OCI-LY7 (cell line): ENCODE results near the gene MDGA2. TPM values are rescaled to one million over a fixed set of nuclear protein-coding genes. Genes with fewer than 3 reads are reported as not detected.

Experiments used
- BruUV-seq: library from RNA; stranded (reverse); fragments of 400-500 nt; replicated peaks from 2 replicates; lab custom pipeline; 2021; lab: Mats Ljungman, UMichigan
- CTCF ChIA-PET: fragments of 300-600 bp; sonication (Branson Sonifier 250); formaldehyde crosslinking; loops from one replicate; lab custom pipeline; 2022; ENCODE audit warnings: antibody characterized with exemption; ENCODE audit not compliant: unreplicated experiment; lab: Charles Lee
- POLR2A ChIA-PET: fragments of 300-600 bp; sonication (Branson Sonifier 250); formaldehyde crosslinking; loops from one replicate; lab custom pipeline; 2022; ENCODE audit warnings: antibody characterized with exemption; lab: Charles Lee
- DNase-seq: peaks from one replicate; pipeline ENCODE4 v3.0.0-alpha.2; 2015; ENCODE audit warnings: low spot score
- H2AFZ ChIP-seq: fragments of 200-600 bp; sonication (generic), shearing (Covaris generic); 2 replicates; pipeline ENCODE4 v1.6.1; 2014; ENCODE audit warnings: mild to moderate bottlenecking, antibody characterized with exemption, low read length, moderate library complexity
- H3K27ac ChIP-seq: fragments of 200-600 bp; sonication (generic); 2 replicates; pipeline ENCODE4 v1.5.1; 2014; ENCODE audit warnings: mixed run types, low read depth, mild to moderate bottlenecking, moderate library complexity, low read length, inconsistent platforms; ENCODE audit not compliant: poor library complexity, severe bottlenecking
- H3K36me3 ChIP-seq: fragments of 200-600 bp; sonication (generic); 2 replicates; pipeline ENCODE4 v1.6.1; 2014; ENCODE audit warnings: mild to moderate bottlenecking, antibody characterized with exemption, low read length, moderate library complexity, mixed read lengths; ENCODE audit not compliant: insufficient read depth
- H3K4me1 ChIP-seq: fragments of 200-600 bp; sonication (generic); 2 replicates; pipeline ENCODE4 v1.5.1; 2014; ENCODE audit warnings: mild to moderate bottlenecking, low read length; ENCODE audit not compliant: insufficient read depth, poor library complexity, severe bottlenecking
- H3K4me2 ChIP-seq: fragments of 200-600 bp; sonication (generic); 2 replicates; pipeline ENCODE4 v1.6.1; 2014; ENCODE audit warnings: mild to moderate bottlenecking, low read length
- H3K4me3 ChIP-seq: fragments of 200-600 bp; sonication (generic); 2 replicates; pipeline ENCODE4 v1.5.1; 2014; ENCODE audit warnings: mild to moderate bottlenecking, low read depth, low read length; ENCODE audit not compliant: poor library complexity, severe bottlenecking
- H3K79me2 ChIP-seq: fragments of 200-600 bp; sonication (generic); 2 replicates; pipeline ENCODE4 v1.6.1; 2016; ENCODE audit warnings: low read depth, mild to moderate bottlenecking, low read length, moderate library complexity, mixed read lengths; ENCODE audit not compliant: insufficient read depth
- H3K9me2 ChIP-seq: fragments of 200-600 bp; sonication (generic); 2 replicates; pipeline ENCODE4 v1.6.1; 2016; ENCODE audit warnings: mild to moderate bottlenecking, low read length, mixed read lengths; ENCODE audit not compliant: insufficient read depth
- H3K9me3 ChIP-seq: fragments of 200-600 bp; sonication (generic); 2 replicates; pipeline ENCODE4 v1.6.1; 2014; ENCODE audit warnings: mild to moderate bottlenecking, mixed run types, low read length, mixed read lengths
- H4K20me1 ChIP-seq: fragments of 200-600 bp; sonication (generic); 2 replicates; pipeline ENCODE4 v1.6.1; 2014; ENCODE audit warnings: mild to moderate bottlenecking, antibody characterized with exemption, low read length, moderate library complexity, mixed read lengths; ENCODE audit not compliant: insufficient read depth
- EZH2phosphoT487 ChIP-seq: fragments of 200-600 bp; sonication (generic); IDR thresholded peaks from 2 replicates; pipeline ENCODE4 v1.6.1; 2018; ENCODE audit warnings: low read depth, borderline replicate concordance, mild to moderate bottlenecking, mixed run types, antibody characterized with exemption, low read length, moderate library complexity, mixed read lengths
- intact Hi-C: fragments of 100-400 bp; cut with micrococcal nuclease; formaldehyde crosslinking; loops from one replicate; pipeline ENCODE4 v1.10.0; 2022; ENCODE audit not compliant: unreplicated experiment
- total RNA-seq, 2 experiments: library from RNA; depleted of rRNA in 1 of 2; stranded (reverse); fragments of >200 nt in 1 of 2; shearing (Covaris generic) in 1 of 2; gene quantifications; 2 replicates each; pipeline ENCODE4 v1.2.3, GENCODE V29; 2014 to 2022
- TF ChIP-seq, protein P1 (sequence below): fragments of 200-600 bp; sonication (generic); conservative IDR thresholded peaks from 2 replicates; pipeline ENCODE4 v1.5.1; 2014; ENCODE audit warnings: mild to moderate bottlenecking, antibody characterized with exemption, low read length, moderate library complexity, mixed read lengths

The MDGA2 gene
- total RNA-seq, 2 experiments from 2014 or later, result not detected

DNA sequence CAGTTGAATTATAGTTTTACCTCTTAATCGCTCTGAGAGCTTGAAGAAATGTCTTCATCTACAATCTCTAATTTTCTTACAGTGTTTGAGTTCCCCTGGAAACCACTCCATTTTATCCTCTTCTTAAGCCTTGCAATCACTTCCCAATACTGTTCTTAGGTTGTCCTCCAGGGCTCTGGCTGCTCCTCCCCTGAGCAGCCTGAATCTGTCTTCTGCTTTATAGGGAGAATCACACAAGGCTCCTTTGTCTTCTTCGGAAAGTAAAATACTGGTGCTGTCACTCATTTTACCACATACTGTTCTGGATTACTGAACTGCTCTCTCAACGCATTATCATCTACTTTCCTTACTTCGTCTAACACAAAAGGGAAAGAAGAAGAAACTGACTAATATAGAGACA, 133.7 kb downstream of the MDGA2 start:
- Histone ChIP-seq H3K79me2 (no peaks in the 10 kb centered on the region), H3K36me3 (no peaks in the 10 kb centered on the region), H3K4me1 (no peaks in the 10 kb centered on the region), H4K20me1 (no peaks in the 10 kb centered on the region), H3K4me2 (no peak overlapping the region), H3K9me2 (no peaks in the 10 kb centered on the region), H3K4me3 (no peak overlapping the region), H3K27ac (no peak overlapping the region), H2AFZ (no peak overlapping the region), H3K9me3 (no peaks in the 10 kb centered on the region)
- POLR2A ChIA-PET, result no interaction called here
- intact Hi-C loops, result no loop called here
- TF ChIP-seq, protein P1, sequence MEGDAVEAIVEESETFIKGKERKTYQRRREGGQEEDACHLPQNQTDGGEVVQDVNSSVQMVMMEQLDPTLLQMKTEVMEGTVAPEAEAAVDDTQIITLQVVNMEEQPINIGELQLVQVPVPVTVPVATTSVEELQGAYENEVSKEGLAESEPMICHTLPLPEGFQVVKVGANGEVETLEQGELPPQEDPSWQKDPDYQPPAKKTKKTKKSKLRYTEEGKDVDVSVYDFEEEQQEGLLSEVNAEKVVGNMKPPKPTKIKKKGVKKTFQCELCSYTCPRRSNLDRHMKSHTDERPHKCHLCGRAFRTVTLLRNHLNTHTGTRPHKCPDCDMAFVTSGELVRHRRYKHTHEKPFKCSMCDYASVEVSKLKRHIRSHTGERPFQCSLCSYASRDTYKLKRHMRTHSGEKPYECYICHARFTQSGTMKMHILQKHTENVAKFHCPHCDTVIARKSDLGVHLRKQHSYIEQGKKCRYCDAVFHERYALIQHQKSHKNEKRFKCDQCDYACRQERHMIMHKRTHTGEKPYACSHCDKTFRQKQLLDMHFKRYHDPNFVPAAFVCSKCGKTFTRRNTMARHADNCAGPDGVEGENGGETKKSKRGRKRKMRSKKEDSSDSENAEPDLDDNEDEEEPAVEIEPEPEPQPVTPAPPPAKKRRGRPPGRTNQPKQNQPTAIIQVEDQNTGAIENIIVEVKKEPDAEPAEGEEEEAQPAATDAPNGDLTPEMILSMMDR, result no peak
- no peak for TF ChIP-seq EZH2phosphoT487
- DNase-seq, result no peak
- CTCF ChIA-PET, result no interaction called here
- BruUV-seq, result no TSS peak

DNA sequence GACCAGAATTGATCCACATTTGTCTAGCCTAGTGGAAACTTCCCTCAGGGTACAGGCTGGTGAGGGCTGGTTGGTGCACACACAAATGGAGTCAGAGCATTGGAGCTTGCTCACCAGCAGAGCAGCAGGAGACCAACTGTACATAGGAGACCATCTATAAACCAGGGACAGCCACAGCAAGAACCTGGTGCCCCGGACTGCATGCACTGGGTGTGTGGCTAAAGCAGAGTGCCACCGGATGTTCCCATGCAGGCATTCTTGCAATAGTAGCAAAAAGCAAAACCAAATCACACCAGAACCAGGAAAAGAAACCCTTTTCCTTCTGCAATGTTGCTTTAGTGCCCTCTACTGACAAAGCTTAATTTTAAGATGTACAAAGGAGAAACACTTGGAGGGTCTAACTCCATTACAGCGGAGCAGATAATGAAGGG, 136.4 kb downstream of the MDGA2 start:
- H3K36me3 ChIP-seq, result no peaks in the 10 kb centered on the region
- intact Hi-C loops, result no loop called here

DNA sequence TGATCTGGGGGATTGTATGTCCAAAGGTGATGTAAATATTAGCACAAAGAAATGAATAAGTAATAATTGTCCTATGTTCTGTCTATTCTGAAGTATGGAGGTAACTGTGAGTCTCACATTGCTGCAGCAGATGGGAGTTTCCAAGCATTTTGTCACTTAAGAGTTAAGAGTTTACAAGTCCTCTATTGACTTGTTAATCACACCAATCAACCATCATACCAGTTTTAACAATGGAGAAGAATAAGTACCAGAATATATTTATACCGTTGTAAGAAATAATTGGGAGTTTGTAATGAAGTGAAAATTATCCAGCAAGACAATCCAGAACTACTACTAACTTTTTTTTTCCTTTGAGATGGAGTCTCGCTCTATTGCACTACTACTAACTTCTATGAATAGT, 139.1 kb downstream of the MDGA2 start:
- no TSS peak for BruUV-seq
- no peak overlapping the region for H3K4me2 ChIP-seq
- H3K9me3 ChIP-seq, result no peaks in the 10 kb centered on the region
- CTCF ChIA-PET, result no interaction called here
- no peak overlapping the region for H3K4me3 ChIP-seq
- no peaks in the 10 kb centered on the region for H4K20me1 ChIP-seq
- POLR2A ChIA-PET, result no interaction called here
- H3K9me2 ChIP-seq, result no peaks in the 10 kb centered on the region
- no peaks in the 10 kb centered on the region for H3K36me3 ChIP-seq
- no peaks in the 10 kb centered on the region for H3K4me1 ChIP-seq
- H2AFZ ChIP-seq, result no peak overlapping the region
- no peak overlapping the region for H3K27ac ChIP-seq
- TF ChIP-seq EZH2phosphoT487, result no peak
- TF ChIP-seq, protein P1, result no peak
- DNase-seq, result no peak
- H3K79me2 ChIP-seq, result no peaks in the 10 kb centered on the region
- intact Hi-C loops, result no loop called here

More for the DNA sequence above, 136.4 kb downstream of the MDGA2 start:
- H3K9me3 ChIP-seq, result no peaks in the 10 kb centered on the region
- peak; percentile 7 for DNase-seq
- H2AFZ ChIP-seq, result no peak overlapping the region
- no peaks in the 10 kb centered on the region for H3K9me2 ChIP-seq
- H3K79me2 ChIP-seq, result no peaks in the 10 kb centered on the region
- no peak overlapping the region for H3K4me3 ChIP-seq
- no TSS peak for BruUV-seq
- H3K4me1 ChIP-seq, result no peaks in the 10 kb centered on the region
- H3K4me2 ChIP-seq, result no peak overlapping the region
- CTCF ChIA-PET, result no interaction called here
- POLR2A ChIA-PET, result interaction anchor here (0.6 kb wide), 1 partner anchor 985 kb away, joined by 4 read pairs; no protein-coding TSS in a partner anchor
- no peaks in the 10 kb centered on the region for H4K20me1 ChIP-seq
- no peak overlapping the region for H3K27ac ChIP-seq
- TF ChIP-seq, protein P1, result peak; percentile 69
- TF ChIP-seq EZH2phosphoT487, result no peak
